ENCODE results near the gene ABHD4. TPM values are rescaled to one million over a fixed set of nuclear protein-coding genes. Genes with fewer than 3 reads are reported as not detected.
A peak's percentile ranks its signal among the peaks of the same experiment; 100 is the strongest.

Gene ABHD4
- total RNA-seq, 2 experiments from 2014 or later = 5.6 to 15.6 TPM

- H2AFZ ChIP-seq (ENCODE audit: low read length) = peak overlapping the region; percentile 30; the same call in 1 of the 2 replicates
- peak; percentile 70 for DNase-seq (ENCODE audit: low spot score)
Observed at GRCh38 chr14:22549981-22550673, 48.0 kb upstream of the ABHD4 start.

GRCh38 chr14:22551605-22551997, 46.5 kb upstream of the ABHD4 start:
- H2AFZ ChIP-seq (ENCODE audit: low read length) = no peak overlapping the region
- H3K9me3 ChIP-seq (ENCODE audit: low read length) = no peaks in the 10 kb centered on the region
- H3K79me2 ChIP-seq (ENCODE audit: insufficient read depth, low read depth, low read length) = no peaks in the 10 kb centered on the region
- POLR2A ChIA-PET = interaction anchor here (1.0 to 3.2 kb wide), 8 partner anchors 9 to 70 kb away, joined by 4 to 24 read pairs (median 6); no protein-coding TSS in a partner anchor
- TF ChIP-seq EZH2phosphoT487 (IDR thresholded peaks at IDR 0.05; ENCODE audit: borderline replicate concordance, low read depth, low read length) (no peak), CTCF (conservative IDR thresholded peaks at IDR 0.05; ENCODE audit: low read length) (no peak)
- H3K4me1 ChIP-seq (ENCODE audit: insufficient read depth, low read length, poor library complexity, severe bottlenecking) = peaks cover 80% of the 10 kb centered on the region
- DNase-seq (ENCODE audit: low spot score) = no peak
- TSS peak; percentile 89 for BruUV-seq (replicated peaks)
- no peak overlapping the region for H3K4me3 ChIP-seq (ENCODE audit: low read depth, low read length, poor library complexity, severe bottlenecking)
- no peaks in the 10 kb centered on the region for H3K9me2 ChIP-seq (ENCODE audit: insufficient read depth, low read length)
- no peaks in the 10 kb centered on the region for H4K20me1 ChIP-seq (ENCODE audit: insufficient read depth, low read length)
- peak overlapping the region; percentile 97 for H3K27ac ChIP-seq (ENCODE audit: low read depth, low read length, poor library complexity, severe bottlenecking)
- H3K36me3 ChIP-seq (ENCODE audit: insufficient read depth, low read length) = peaks cover 48% of the 10 kb centered on the region
- CTCF ChIA-PET (ENCODE audit: unreplicated experiment) = interaction anchor here (0.6 to 1.8 kb wide), 3 partner anchors 18 to 80 kb away, joined by 4 to 8 read pairs (median 5); no protein-coding TSS in a partner anchor
- H3K4me2 ChIP-seq (ENCODE audit: low read length) = peak overlapping the region; percentile 1; the same call in 1 of the 2 replicates
- intact Hi-C loops (cut with micrococcal nuclease; ENCODE audit: unreplicated experiment) = no loop called here

More at GRCh38 chr14:22549981-22550673, 48.0 kb upstream of the ABHD4 start:
- no TSS peak for BruUV-seq (replicated peaks)
- Histone ChIP-seq H3K9me3 (ENCODE audit: low read length) (no peaks in the 10 kb centered on the region), H3K4me1 (ENCODE audit: insufficient read depth, low read length, poor library complexity, severe bottlenecking) (peaks cover 83% of the 10 kb centered on the region), H3K36me3 (ENCODE audit: insufficient read depth, low read length) (peaks cover 48% of the 10 kb centered on the region), H4K20me1 (ENCODE audit: insufficient read depth, low read length) (no peaks in the 10 kb centered on the region), H3K79me2 (ENCODE audit: insufficient read depth, low read depth, low read length) (no peaks in the 10 kb centered on the region), H3K4me3 (ENCODE audit: low read depth, low read length, poor library complexity, severe bottlenecking) (peak overlapping the region; percentile 4), H3K9me2 (ENCODE audit: insufficient read depth, low read length) (no peaks in the 10 kb centered on the region), H3K27ac (ENCODE audit: low read depth, low read length, poor library complexity, severe bottlenecking) (peak overlapping the region; percentile 97), H3K4me2 (ENCODE audit: low read length) (peak overlapping the region; percentile 45)
- intact Hi-C loops (cut with micrococcal nuclease; ENCODE audit: unreplicated experiment) = no loop called here
- ChIA-PET CTCF (ENCODE audit: unreplicated experiment) (interaction anchor here (1.8 kb wide), 1 partner anchor 79 kb away, joined by 8 read pairs; no protein-coding TSS in a partner anchor), POLR2A (interaction anchor here (0.8 to 1.6 kb wide), 6 partner anchors 12 to 61 kb away, joined by 3 to 5 read pairs (median 4); no protein-coding TSS in a partner anchor)
- no peak for TF ChIP-seq CTCF (conservative IDR thresholded peaks at IDR 0.05; ENCODE audit: low read length)
- TF ChIP-seq EZH2phosphoT487 (IDR thresholded peaks at IDR 0.05; ENCODE audit: borderline replicate concordance, low read depth, low read length) = no peak
